IMR-90 (cell line): ENCODE results near the gene R3HDM2. TPM values are rescaled to one million over a fixed set of nuclear protein-coding genes. Genes with fewer than 3 reads are reported as not detected.

Source experiments
- ATAC-seq: fragments of 200-7000 bp; cut with Tn5 transposase; 2 replicates; pipeline ENCODE4 v1.9.1; 2020; ENCODE audit warnings: low read depth, mild to moderate bottlenecking, moderate library complexity
- BruUV-seq: library from RNA; stranded (reverse); fragments of 400-500 nt; replicated peaks from 2 replicates; lab custom pipeline; 2021; lab: Mats Ljungman, UMichigan
- CTCF ChIA-PET: fragments of 300-600 bp; formaldehyde crosslinking; extraction: SDS; loops from one replicate; lab custom pipeline; 2021; ENCODE audit warnings: antibody characterized with exemption; lab: Yijun Ruan, JAX
- POLR2A ChIA-PET: fragments of 300-600 bp; sonication (Branson Sonifier 250); formaldehyde crosslinking; loops from one replicate; lab custom pipeline; 2022; ENCODE audit warnings: antibody characterized with exemption; ENCODE audit not compliant: unreplicated experiment; lab: Charles Lee
- DNase-seq: peaks from one replicate; pipeline ENCODE4 v3.0.0; 2013
- H2AFZ ChIP-seq: replicated peaks from 2 replicates; pipeline ENCODE3; 2013; ENCODE audit warnings: low read length, mild to moderate bottlenecking; ENCODE audit not compliant: poor library complexity
- H2AK5ac ChIP-seq: 2 replicates; pipeline ENCODE4 v1.6.1; 2013; ENCODE audit warnings: low read depth, low read length, inconsistent platforms
- H2AK9ac ChIP-seq: replicated peaks from 2 replicates; pipeline ENCODE3; 2013; ENCODE audit warnings: mild to moderate bottlenecking, low read depth, low read length, moderate library complexity; ENCODE audit not compliant: poor library complexity
- H2BK120ac ChIP-seq: 2 replicates; pipeline ENCODE4 v1.6.1; 2013; ENCODE audit warnings: low read depth, low read length, inconsistent platforms
- H2BK15ac ChIP-seq: 3 replicates; pipeline ENCODE4 v1.6.1; 2013; ENCODE audit warnings: low read depth, low read length, inconsistent platforms
- H2BK20ac ChIP-seq: 2 replicates; pipeline ENCODE4 v1.6.1; 2013; ENCODE audit warnings: low read depth, mild to moderate bottlenecking, inconsistent platforms, low read length, moderate library complexity
- H2BK5ac ChIP-seq: 2 replicates; pipeline ENCODE4 v1.6.1; 2013; ENCODE audit warnings: mild to moderate bottlenecking, low read depth, low read length, inconsistent platforms; ENCODE audit not compliant: poor library complexity, severe bottlenecking
- H3K14ac ChIP-seq: replicated peaks from 2 replicates; pipeline ENCODE4 v1.6.1; 2013; ENCODE audit warnings: low read depth, low read length, inconsistent platforms
- H3K18ac ChIP-seq: 2 replicates; pipeline ENCODE4 v1.6.1; 2013; ENCODE audit warnings: low read depth, low read length, control low read depth
- H3K23ac ChIP-seq: 2 replicates; pipeline ENCODE4 v1.6.1; 2013; ENCODE audit warnings: low read depth, low read length, inconsistent platforms
- H3K27ac ChIP-seq: 2 replicates; pipeline ENCODE4 v1.5.1; 2013; ENCODE audit warnings: mild to moderate bottlenecking, control low read depth, low read length; ENCODE audit not compliant: insufficient read depth
- H3K27me3 ChIP-seq: 2 replicates; pipeline ENCODE4 v1.6.1; 2013; ENCODE audit warnings: low read length; ENCODE audit not compliant: control insufficient read depth, insufficient read depth
- H3K36me3 ChIP-seq: 2 replicates; pipeline ENCODE4 v1.6.1; 2013; ENCODE audit warnings: low read length, mixed read lengths; ENCODE audit not compliant: control insufficient read depth, insufficient read depth
- H3K4ac ChIP-seq: 2 replicates; pipeline ENCODE4 v1.6.1; 2013; ENCODE audit warnings: low read depth, low read length, inconsistent platforms
- H3K4me1 ChIP-seq: 2 replicates; pipeline ENCODE4 v1.6.1; 2013; ENCODE audit warnings: low read length, mixed read lengths; ENCODE audit not compliant: control insufficient read depth, insufficient read depth
- H3K4me2 ChIP-seq: 2 replicates; pipeline ENCODE4 v1.6.1; 2013; ENCODE audit warnings: low read depth, mild to moderate bottlenecking, control low read depth, low read length, moderate library complexity
- H3K4me3 ChIP-seq: 2 replicates; pipeline ENCODE4 v1.5.1; 2013; ENCODE audit warnings: low read depth, mild to moderate bottlenecking, control low read depth, low read length, moderate library complexity; ENCODE audit not compliant: insufficient read depth
- H3K56ac ChIP-seq: 2 replicates; pipeline ENCODE4 v1.6.1; 2013; ENCODE audit warnings: low read length, inconsistent platforms; ENCODE audit not compliant: insufficient read depth; ENCODE audit errors: extremely low read depth
- H3K79me1 ChIP-seq, 2 experiments: 2 replicates each; pipeline ENCODE4 v1.6.1; 2013; ENCODE audit warnings: low read length in 2 of 2, inconsistent platforms in 1 of 2, low read depth in 1 of 2
- H3K9ac ChIP-seq: 2 replicates; pipeline ENCODE4 v1.6.1; 2013; ENCODE audit warnings: low read depth, low read length, control low read depth
- H3K9me1 ChIP-seq: 2 replicates; pipeline ENCODE4 v1.6.1; 2013; ENCODE audit warnings: low read length, inconsistent platforms; ENCODE audit not compliant: insufficient read depth
- H3K9me3 ChIP-seq: 2 replicates; pipeline ENCODE4 v1.6.1; 2013; ENCODE audit warnings: low read length; ENCODE audit not compliant: control insufficient read depth, insufficient read depth
- H4K20me1 ChIP-seq: 2 replicates; pipeline ENCODE4 v1.6.1; 2013; ENCODE audit warnings: low read length, inconsistent platforms; ENCODE audit not compliant: insufficient read depth
- H4K5ac ChIP-seq: 2 replicates; pipeline ENCODE4 v1.6.1; 2013; ENCODE audit warnings: mild to moderate bottlenecking, low read depth, low read length, control low read depth
- H4K8ac ChIP-seq, 2 experiments: 2 replicates each; pipeline ENCODE4 v1.6.1; 2013; ENCODE audit warnings: low read depth in 2 of 2, low read length in 2 of 2, control low read depth in 1 of 2, inconsistent platforms in 1 of 2
- H4K91ac ChIP-seq: 2 replicates; pipeline ENCODE4 v1.6.1; 2013; ENCODE audit warnings: low read depth, low read length, inconsistent platforms; ENCODE audit not compliant: insufficient read depth
- CEBPB ChIP-seq: IDR thresholded peaks from 2 replicates; pipeline ENCODE4 v1.6.1; 2012; ENCODE audit warnings: low read depth, low read length, improper control_type of control experiment
- MAFK ChIP-seq: IDR thresholded peaks from 2 replicates; pipeline ENCODE4 v1.6.1; 2012; ENCODE audit warnings: low read depth, low read length, improper control_type of control experiment
- MAZ ChIP-seq: IDR thresholded peaks from 2 replicates; pipeline ENCODE4 v1.6.1; 2012; ENCODE audit warnings: low read depth, mild to moderate bottlenecking, low read length, improper control_type of control experiment, moderate library complexity, borderline replicate concordance
- NFE2L2 ChIP-seq: fragments of 150-350 bp; IDR thresholded peaks from 2 replicates; pipeline ENCODE4 v1.6.1; 2016; ENCODE audit warnings: low read depth, mild to moderate bottlenecking, low read length
- POLR2A ChIP-seq: IDR thresholded peaks from 2 replicates; pipeline ENCODE4 v1.6.1; 2012; ENCODE audit warnings: mild to moderate bottlenecking, low read depth, low read length
- RAD21 ChIP-seq: IDR thresholded peaks from 2 replicates; pipeline ENCODE4 v1.6.1; 2012; ENCODE audit warnings: low read length, improper control_type of control experiment
- RCOR1 ChIP-seq: IDR thresholded peaks from 2 replicates; pipeline ENCODE4 v1.6.1; 2012; ENCODE audit warnings: mild to moderate bottlenecking, low read length, improper control_type of control experiment; ENCODE audit not compliant: insufficient replicate concordance
- RFX5 ChIP-seq: IDR thresholded peaks from 2 replicates; pipeline ENCODE4 v1.8.0; 2012; ENCODE audit warnings: low read depth, mild to moderate bottlenecking, low read length, moderate library complexity
- SMC3 ChIP-seq: fragments of 150-350 bp; IDR thresholded peaks from 2 replicates; pipeline ENCODE4 v1.6.1; 2016; ENCODE audit warnings: low read depth, mild to moderate bottlenecking, antibody characterized with exemption, low read length, moderate library complexity
- WGBS, 2 experiments: methylation state at CpG; one replicate each; pipeline versions ENCODE4 v1.1.5 to v1.1.7; 2013; ENCODE audit warnings: missing lambda C conversion rate in 2 of 2; ENCODE audit not compliant: insufficient read length in 1 of 2; ENCODE audit errors: extremely low coverage in 2 of 2; 5-methylcytosine and 5-hydroxymethylcytosine counted together
- dilution Hi-C: fragments of 300-500 bp; cut with HindIII; formaldehyde crosslinking; loops from one replicate; pipeline ENCODE4 v1.14.3; 2018; ENCODE audit warnings: low sequenced_read_pairs; ENCODE audit not compliant: unreplicated experiment
- in situ Hi-C: fragments of 300-500 bp; cut with MboI; formaldehyde crosslinking; loops from 3 replicates; pipeline ENCODE4 v1.14.3; 2019; ENCODE audit warnings: low sequenced_read_pairs, inconsistent platforms, mixed read lengths
- intact Hi-C: fragments of 100-400 bp; cut with micrococcal nuclease; formaldehyde crosslinking; loops from 2 replicates; pipeline ENCODE4 v1.10.0; 2022
- polyA plus RNA-seq, 3 experiments: library from polyadenylated mRNA; depleted of rRNA; stranded (reverse); fragments of >200 nt; gene quantifications; 2 replicates each; pipeline ENCODE4 v1.2.3, GENCODE V29; 2012; ENCODE audit warnings: low replicate concordance in 1 of 3
- total RNA-seq: library from RNA; depleted of rRNA; stranded (reverse); fragments of >200 nt; gene quantifications from 2 replicates; pipeline ENCODE4 v1.2.3, GENCODE V29; 2012
- TF ChIP-seq, protein P1 (sequence below): fragments of 150-350 bp; IDR thresholded peaks from 2 replicates; pipeline ENCODE4 v1.6.1; 2016; ENCODE audit warnings: low read depth, mild to moderate bottlenecking, low read length, moderate library complexity, borderline replicate concordance

The R3HDM2 gene
- total and polyA plus RNA-seq, 2 of the 4 experiments (the other 2 are of a cell fraction) = 7.5 to 28.4 TPM

DNA sequence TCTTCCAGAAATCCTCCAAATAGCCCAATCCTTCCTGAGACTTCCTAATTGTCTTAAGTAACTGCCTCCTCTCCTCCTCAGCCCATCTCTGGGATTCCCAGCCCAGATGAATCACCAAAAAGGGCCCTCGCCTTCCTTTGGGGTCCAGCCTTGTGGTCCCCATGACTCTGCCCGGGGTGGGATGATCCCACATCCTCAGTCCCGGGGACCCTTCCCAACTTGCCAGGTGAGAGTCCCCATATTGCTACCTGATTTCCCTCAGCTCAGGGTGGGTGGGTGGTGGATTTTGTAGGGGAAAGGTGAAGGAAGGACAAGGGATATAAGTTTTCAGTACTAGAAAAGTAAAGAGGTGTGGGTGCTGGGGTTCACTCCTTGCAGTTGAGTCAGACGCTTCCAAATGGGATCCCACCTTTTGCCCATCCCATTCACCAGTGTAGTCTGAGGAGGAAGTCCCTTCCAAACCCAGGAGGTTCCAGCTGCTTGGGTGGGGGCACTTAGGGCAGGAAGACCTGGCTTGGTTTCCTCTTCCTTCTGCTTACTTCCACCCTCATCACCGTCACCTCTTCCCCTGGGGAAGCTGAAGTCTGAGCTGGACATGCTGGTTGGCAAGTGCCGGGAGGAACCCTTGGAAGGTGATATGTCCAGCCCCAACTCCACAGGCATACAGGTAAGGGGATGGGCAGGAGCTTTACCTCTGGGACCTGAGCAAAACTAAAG is 34.3 kb upstream of the R3HDM2 start:
- POLR2A ChIA-PET = no interaction called here
- intact Hi-C loops = no loop called here
- in situ Hi-C loops = no loop called here
- Histone ChIP-seq H3K14ac (no peak overlapping the region), H4K91ac (no peak overlapping the region), H4K20me1 (no peaks in the 10 kb centered on the region), H2BK15ac (no peak overlapping the region), H2BK120ac (no peak overlapping the region), H2AK9ac (no peak overlapping the region), H3K18ac (no peak overlapping the region), H3K27me3 (peaks cover 7% of the 10 kb centered on the region; the same call in 1 of the 2 replicates), H3K9ac (no peak overlapping the region), H3K23ac (no peak overlapping the region), H3K4me1 (peaks cover 4% of the 10 kb centered on the region), H3K56ac (no peak overlapping the region), H3K4me2 (no peak overlapping the region), H2AFZ (no peak overlapping the region), H3K36me3 (no peaks in the 10 kb centered on the region), H3K79me1 (no peaks in the 10 kb centered on the region), H3K9me1 (peaks cover 6% of the 10 kb centered on the region; the same call in 1 of the 2 replicates), H3K4ac (no peak overlapping the region), H2BK20ac (no peak overlapping the region), H2AK5ac (no peak overlapping the region), H2BK5ac (no peak overlapping the region), H3K4me3 (no peak overlapping the region), H3K9me3 (no peaks in the 10 kb centered on the region), H4K8ac (no peak overlapping the region), H3K27ac (no peak overlapping the region), H4K5ac (no peak overlapping the region)
- no TSS peak for BruUV-seq
- ATAC-seq (no peak), DNase-seq (no peak)
- CTCF ChIA-PET = no interaction called here
- dilution Hi-C loops = no loop called here
- TF ChIP-seq RAD21 (no peak), SMC3 (no peak), RCOR1 (no peak), POLR2A (no peak), CEBPB (no peak), RFX5 (no peak), MAFK (no peak), NFE2L2 (no peak), MAZ (no peak)
- TF ChIP-seq, protein P1, sequence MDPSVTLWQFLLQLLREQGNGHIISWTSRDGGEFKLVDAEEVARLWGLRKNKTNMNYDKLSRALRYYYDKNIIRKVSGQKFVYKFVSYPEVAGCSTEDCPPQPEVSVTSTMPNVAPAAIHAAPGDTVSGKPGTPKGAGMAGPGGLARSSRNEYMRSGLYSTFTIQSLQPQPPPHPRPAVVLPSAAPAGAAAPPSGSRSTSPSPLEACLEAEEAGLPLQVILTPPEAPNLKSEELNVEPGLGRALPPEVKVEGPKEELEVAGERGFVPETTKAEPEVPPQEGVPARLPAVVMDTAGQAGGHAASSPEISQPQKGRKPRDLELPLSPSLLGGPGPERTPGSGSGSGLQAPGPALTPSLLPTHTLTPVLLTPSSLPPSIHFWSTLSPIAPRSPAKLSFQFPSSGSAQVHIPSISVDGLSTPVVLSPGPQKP = no peak
- WGBS, 2 experiments = 85% methylated on average over 3 of the region's 6 CpGs; no CpG with 5 or more reads in 1 of the 2 experiments
